OCI-LY1 (cell line): ENCODE measurements around the gene CLEC12A.
"Not testable (repeated sequence)": the region's sequence is repeated elsewhere in the genome, so short reads cannot be mapped to it uniquely, and the experiment has no call there.

Source experiments
- H2AFZ ChIP-seq: fragments of 200-600 bp; sonication (generic), shearing (Covaris generic); 2 replicates; pipeline ENCODE4 v1.6.0; 2014; ENCODE audit warnings: antibody characterized with exemption, mild to moderate bottlenecking, low read length
- H3F3A ChIP-seq: fragments of 200-600 bp; sonication (generic), shearing (Covaris generic); 2 replicates; pipeline ENCODE4 v1.6.0; 2014; ENCODE audit warnings: mild to moderate bottlenecking, antibody characterized with exemption, low read length, moderate library complexity; ENCODE audit not compliant: insufficient read depth
- H3K27ac ChIP-seq: fragments of 200-600 bp; sonication (generic); 2 replicates; pipeline ENCODE4 v1.5.1; 2014; ENCODE audit warnings: low read length, mixed run types, mild to moderate bottlenecking, low read depth; ENCODE audit not compliant: poor library complexity, severe bottlenecking
- H3K27me3 ChIP-seq: fragments of 200-600 bp; sonication (generic); 2 replicates; pipeline ENCODE4 v1.6.0; 2014; ENCODE audit warnings: antibody characterized with exemption, mild to moderate bottlenecking, low read length, moderate library complexity; ENCODE audit not compliant: insufficient read depth
- H3K36me3 ChIP-seq: fragments of 200-600 bp; sonication (generic); 2 replicates; pipeline ENCODE4 v1.6.1; 2014; ENCODE audit warnings: mild to moderate bottlenecking, antibody characterized with exemption, low read length, moderate library complexity, mixed read lengths; ENCODE audit not compliant: insufficient read depth
- H3K4me1 ChIP-seq: fragments of 200-600 bp; sonication (generic); 2 replicates; pipeline ENCODE4 v1.5.1; 2014; ENCODE audit warnings: mild to moderate bottlenecking, low read length, moderate library complexity; ENCODE audit not compliant: insufficient read depth, severe bottlenecking
- H3K4me2 ChIP-seq: fragments of 200-600 bp; sonication (generic), shearing (Covaris generic); 2 replicates; pipeline ENCODE4 v1.6.1; 2014; ENCODE audit warnings: low read length
- H3K4me3 ChIP-seq: fragments of 200-600 bp; sonication (generic); 2 replicates; pipeline ENCODE4 v1.5.1; 2014; ENCODE audit warnings: low read length, low read depth, mild to moderate bottlenecking, mixed read lengths; ENCODE audit not compliant: poor library complexity, severe bottlenecking
- H3K79me2 ChIP-seq: fragments of 200-600 bp; shearing (Covaris generic); 2 replicates; pipeline ENCODE4 v1.6.1; 2016; ENCODE audit warnings: mixed run types, low read length, mixed read lengths; ENCODE audit not compliant: insufficient read depth
- H3K9ac ChIP-seq: fragments of 200-600 bp; sonication (generic), shearing (Covaris generic); 2 replicates; pipeline ENCODE4 v1.6.1; 2014; ENCODE audit warnings: mild to moderate bottlenecking, low read length, mixed read lengths
- H3K9me2 ChIP-seq: fragments of 200-600 bp; sonication (generic), shearing (Covaris generic); 2 replicates; pipeline ENCODE4 v1.6.1; 2014; ENCODE audit warnings: low read depth, mild to moderate bottlenecking, low read length, mixed read lengths
- H3K9me3 ChIP-seq: fragments of 200-600 bp; shearing (Covaris generic); 2 replicates; pipeline ENCODE4 v1.6.1; 2014; ENCODE audit warnings: low read length, mixed read lengths
- H4K20me1 ChIP-seq: fragments of 200-600 bp; sonication (generic), shearing (Covaris generic); 2 replicates; pipeline ENCODE4 v1.6.0; 2016; ENCODE audit warnings: mild to moderate bottlenecking, low read length; ENCODE audit not compliant: insufficient read depth
- EZH2 ChIP-seq: fragments of 200-600 bp; sonication (generic), shearing (Covaris generic); IDR thresholded peaks from 2 replicates; pipeline ENCODE4 v1.8.0; 2017; ENCODE audit warnings: borderline replicate concordance, mixed run types, mild to moderate bottlenecking, antibody characterized with exemption, low read length, moderate library complexity, mixed read lengths
- TF ChIP-seq, protein P1 (sequence below): fragments of 200-600 bp; sonication (generic), shearing (Covaris generic); IDR thresholded peaks from 2 replicates; pipeline ENCODE4 v1.5.1; 2017; ENCODE audit warnings: mild to moderate bottlenecking, antibody characterized with exemption, low read length, moderate library complexity, mixed read lengths

CLEC12A gene

DNA sequence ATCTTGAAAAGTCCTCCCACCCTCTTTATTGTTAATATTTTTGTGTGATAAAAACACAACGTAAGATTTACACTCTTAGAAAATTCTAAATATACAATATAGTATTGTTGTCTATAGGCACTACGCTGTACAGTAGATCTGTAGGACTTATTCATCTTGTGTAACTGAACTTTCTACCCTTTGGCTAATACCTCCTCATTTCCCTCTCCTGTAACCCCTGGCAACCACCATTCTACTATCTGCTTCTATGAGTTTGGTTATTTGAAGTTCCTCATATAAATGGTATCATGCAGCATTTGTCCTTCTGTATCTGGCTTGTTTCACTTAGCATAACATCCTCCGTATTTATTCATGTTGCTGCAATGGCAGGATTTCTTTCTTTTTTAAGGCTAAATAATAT is 54.0 kb downstream of the CLEC12A start:
- no peak overlapping the region for H3K27ac ChIP-seq
- no peak overlapping the region for H3K9ac ChIP-seq
- no peak overlapping the region for H2AFZ ChIP-seq
- no peaks in the 10 kb centered on the region for H4K20me1 ChIP-seq
- no peaks in the 10 kb centered on the region for H3K9me2 ChIP-seq
- TF ChIP-seq EZH2 = no peak
- TF ChIP-seq, protein P1, sequence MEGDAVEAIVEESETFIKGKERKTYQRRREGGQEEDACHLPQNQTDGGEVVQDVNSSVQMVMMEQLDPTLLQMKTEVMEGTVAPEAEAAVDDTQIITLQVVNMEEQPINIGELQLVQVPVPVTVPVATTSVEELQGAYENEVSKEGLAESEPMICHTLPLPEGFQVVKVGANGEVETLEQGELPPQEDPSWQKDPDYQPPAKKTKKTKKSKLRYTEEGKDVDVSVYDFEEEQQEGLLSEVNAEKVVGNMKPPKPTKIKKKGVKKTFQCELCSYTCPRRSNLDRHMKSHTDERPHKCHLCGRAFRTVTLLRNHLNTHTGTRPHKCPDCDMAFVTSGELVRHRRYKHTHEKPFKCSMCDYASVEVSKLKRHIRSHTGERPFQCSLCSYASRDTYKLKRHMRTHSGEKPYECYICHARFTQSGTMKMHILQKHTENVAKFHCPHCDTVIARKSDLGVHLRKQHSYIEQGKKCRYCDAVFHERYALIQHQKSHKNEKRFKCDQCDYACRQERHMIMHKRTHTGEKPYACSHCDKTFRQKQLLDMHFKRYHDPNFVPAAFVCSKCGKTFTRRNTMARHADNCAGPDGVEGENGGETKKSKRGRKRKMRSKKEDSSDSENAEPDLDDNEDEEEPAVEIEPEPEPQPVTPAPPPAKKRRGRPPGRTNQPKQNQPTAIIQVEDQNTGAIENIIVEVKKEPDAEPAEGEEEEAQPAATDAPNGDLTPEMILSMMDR = no peak
- H3F3A ChIP-seq = no peaks in the 10 kb centered on the region
- H3K9me3 ChIP-seq = no peaks in the 10 kb centered on the region
- H3K36me3 ChIP-seq = no peaks in the 10 kb centered on the region
- H3K27me3 ChIP-seq = no peaks in the 10 kb centered on the region
- H3K79me2 ChIP-seq = no peaks in the 10 kb centered on the region
- no peaks in the 10 kb centered on the region for H3K4me1 ChIP-seq
- H3K4me2 ChIP-seq = no peak overlapping the region
- no peak overlapping the region for H3K4me3 ChIP-seq

DNA sequence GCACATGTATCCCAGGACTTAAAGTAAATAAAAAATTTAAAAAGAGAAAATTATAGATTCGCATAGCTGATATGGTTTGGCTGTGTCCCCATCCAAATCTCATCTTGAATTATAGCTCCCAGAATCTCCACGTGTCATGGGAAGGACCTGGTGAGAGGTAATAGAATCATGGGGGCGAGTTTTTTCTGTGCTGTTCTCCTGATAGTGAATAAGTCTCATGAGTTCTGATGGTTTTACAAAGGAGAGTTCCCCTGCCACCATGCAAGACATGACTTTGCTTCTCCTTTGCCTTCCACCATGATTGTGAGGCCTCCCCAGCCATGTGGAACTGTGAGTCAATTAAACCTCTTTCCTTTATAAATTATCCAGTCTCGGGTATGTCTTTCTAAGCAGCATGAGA is 55.5 kb downstream of the CLEC12A start:
- H4K20me1 ChIP-seq, H3K4me2 ChIP-seq, H3K79me2 ChIP-seq, H3K9ac ChIP-seq, H3K9me2 ChIP-seq, H3K4me3 ChIP-seq, H2AFZ ChIP-seq, H3K36me3 ChIP-seq, H3K9me3 ChIP-seq, H3F3A ChIP-seq, H3K27me3 ChIP-seq, H3K4me1 ChIP-seq, H3K27ac ChIP-seq: not testable (repeated sequence)

DNA sequence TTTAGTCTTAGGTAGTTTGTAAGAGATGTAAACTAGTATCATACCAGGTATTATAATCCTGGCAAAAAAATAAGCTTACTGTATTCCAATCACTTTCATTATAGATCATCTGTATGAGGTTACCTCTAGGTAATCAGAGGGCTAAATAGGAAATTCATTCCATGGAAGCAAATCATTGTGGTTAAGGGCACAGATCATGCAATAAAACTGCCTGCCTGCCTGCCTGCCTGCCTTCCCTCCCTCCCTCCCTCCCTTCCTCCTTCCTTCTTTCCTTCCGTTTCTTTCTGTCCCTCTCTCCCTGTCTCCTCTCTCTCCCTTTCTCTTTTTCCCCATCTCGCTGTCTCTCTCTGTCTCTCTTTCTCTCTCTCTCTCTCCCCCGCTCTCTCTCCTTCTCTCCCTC is 56.1 kb downstream of the CLEC12A start:
- H2AFZ ChIP-seq = no peak overlapping the region
- no peak overlapping the region for H3K27ac ChIP-seq
- no peaks in the 10 kb centered on the region for H3F3A ChIP-seq
- no peaks in the 10 kb centered on the region for H3K9me2 ChIP-seq
- H3K9ac ChIP-seq = no peak overlapping the region
- no peaks in the 10 kb centered on the region for H3K79me2 ChIP-seq
- TF ChIP-seq EZH2 = no peak
- TF ChIP-seq, protein P1 = no peak
- H4K20me1 ChIP-seq = no peaks in the 10 kb centered on the region
- no peak overlapping the region for H3K4me3 ChIP-seq
- H3K4me1 ChIP-seq = no peaks in the 10 kb centered on the region
- no peaks in the 10 kb centered on the region for H3K36me3 ChIP-seq
- no peaks in the 10 kb centered on the region for H3K9me3 ChIP-seq
- H3K4me2 ChIP-seq = no peak overlapping the region
- H3K27me3 ChIP-seq = no peaks in the 10 kb centered on the region

DNA sequence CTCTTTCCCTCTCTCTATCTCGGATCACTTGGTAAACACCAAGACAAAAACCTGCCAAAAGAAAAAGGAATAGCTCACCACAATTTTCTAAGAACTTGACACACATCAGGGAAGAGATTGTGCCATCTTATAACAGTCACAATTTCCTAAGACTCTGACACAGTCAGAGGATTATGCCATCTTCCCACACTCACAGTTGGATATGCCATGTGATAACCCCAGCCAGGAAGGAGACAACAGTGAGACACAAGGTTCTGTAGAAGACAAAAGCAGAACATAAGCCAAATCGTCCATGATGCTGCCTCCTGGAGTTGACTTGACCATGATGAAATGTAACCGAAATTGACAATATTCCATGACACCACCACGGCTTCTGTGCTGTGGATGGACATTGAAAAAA is 56.5 kb downstream of the CLEC12A start:
- H3K9me2 ChIP-seq = no peaks in the 10 kb centered on the region
- H4K20me1 ChIP-seq = no peaks in the 10 kb centered on the region
- no peak overlapping the region for H3K4me3 ChIP-seq
- no peak overlapping the region for H3K4me2 ChIP-seq
- H2AFZ ChIP-seq = no peak overlapping the region
- H3K9me3 ChIP-seq = no peaks in the 10 kb centered on the region
- TF ChIP-seq EZH2 = no peak
- TF ChIP-seq, protein P1 = no peak
- no peaks in the 10 kb centered on the region for H3F3A ChIP-seq
- no peaks in the 10 kb centered on the region for H3K79me2 ChIP-seq
- H3K36me3 ChIP-seq = no peaks in the 10 kb centered on the region
- no peaks in the 10 kb centered on the region for H3K4me1 ChIP-seq
- H3K9ac ChIP-seq = no peak overlapping the region
- H3K27ac ChIP-seq = no peak overlapping the region
- H3K27me3 ChIP-seq = no peaks in the 10 kb centered on the region
